HepG2 (cell line): ENCODE results near the gene TYW1B.

ENCODE experiments used
- CTCF ChIP-seq: sonication (generic); formaldehyde crosslinking; IDR thresholded peaks from 2 replicates; pipeline ENCODE4 v1.5.0; 2020; ENCODE audit warnings: mild to moderate bottlenecking, missing genetic modification reagents, moderate library complexity
- HNRNPLL ChIP-seq: fragments of 200-400 bp; formaldehyde crosslinking; IDR thresholded peaks from 2 replicates; pipeline ENCODE4 v1.6.1; 2017; ENCODE audit warnings: mild to moderate bottlenecking, low read depth, low read length; ENCODE audit not compliant: poor library complexity, severe bottlenecking
- ZNF317 ChIP-seq: sonication (generic); formaldehyde crosslinking; IDR thresholded peaks from 2 replicates; pipeline ENCODE4 v1.5.0; 2020; ENCODE audit warnings: mild to moderate bottlenecking, missing genetic modification reagents

GRCh38 chr7:72781631-72782030 is 46.4 kb downstream of the TYW1B start:
- TF ChIP-seq HNRNPLL (no peak), CTCF (CRISPR knock-in tag) (no peak), ZNF317 (no peak)
